NT2/D1 (cell line): ENCODE measurements around the gene GRB14.

Experiments used
- SUZ12 ChIP-seq: IDR thresholded peaks from 2 replicates; pipeline ENCODE4 v1.6.1; 2011; ENCODE audit not compliant: insufficient read length, insufficient read depth; ENCODE audit errors: extremely low read depth
- YY1 ChIP-seq: IDR thresholded peaks from 2 replicates; pipeline ENCODE4 v1.6.1; 2011; ENCODE audit not compliant: insufficient read length, insufficient read depth
- ZNF274 ChIP-seq: IDR thresholded peaks from 2 replicates; pipeline ENCODE4 v1.6.1; 2011; ENCODE audit warnings: mild to moderate bottlenecking, low read depth, low read length

- TF ChIP-seq ZNF274 (no peak), YY1 (no peak), SUZ12 (no peak)
Observed at GRCh38 chr2:164600763-164601162, 20.5 kb downstream of the GRB14 start.
